Astrocyte (in vitro differentiated cells and primary cell): Measurements from ENCODE around the gene SLIT3.

Experiments used
- EZH2 ChIP-seq: IDR thresholded peaks from 2 replicates; pipeline ENCODE4 v1.6.1; 2012; ENCODE audit warnings: mild to moderate bottlenecking, low read length, inconsistent platforms; ENCODE audit not compliant: insufficient read depth
- TF ChIP-seq, protein P1 (sequence below): IDR thresholded peaks from 2 replicates; pipeline ENCODE4 v1.5.1; 2011; ENCODE audit warnings: low read depth, mild to moderate bottlenecking, inconsistent platforms, low read length, moderate library complexity; ENCODE audit not compliant: insufficient read depth

DNA sequence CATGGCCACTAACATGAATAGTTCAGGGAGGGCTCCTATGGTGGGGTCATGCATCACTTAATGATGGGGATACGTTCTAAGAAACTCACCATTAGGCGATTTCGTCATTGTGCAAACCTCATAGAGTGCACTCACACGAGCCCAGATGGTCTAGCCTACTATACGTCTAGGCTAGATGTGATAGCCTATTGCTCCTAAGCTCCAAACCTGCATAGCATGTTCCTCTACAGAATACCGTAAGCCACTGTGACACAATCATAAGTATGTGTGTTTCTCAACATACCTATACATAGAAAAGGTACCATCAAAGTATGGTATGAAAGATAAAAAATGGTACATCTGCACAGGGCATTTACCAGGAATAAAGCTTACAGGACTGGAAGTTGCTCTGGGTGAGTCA, 6.3 kb downstream of the SLIT3 start:
- TF ChIP-seq, protein P1, sequence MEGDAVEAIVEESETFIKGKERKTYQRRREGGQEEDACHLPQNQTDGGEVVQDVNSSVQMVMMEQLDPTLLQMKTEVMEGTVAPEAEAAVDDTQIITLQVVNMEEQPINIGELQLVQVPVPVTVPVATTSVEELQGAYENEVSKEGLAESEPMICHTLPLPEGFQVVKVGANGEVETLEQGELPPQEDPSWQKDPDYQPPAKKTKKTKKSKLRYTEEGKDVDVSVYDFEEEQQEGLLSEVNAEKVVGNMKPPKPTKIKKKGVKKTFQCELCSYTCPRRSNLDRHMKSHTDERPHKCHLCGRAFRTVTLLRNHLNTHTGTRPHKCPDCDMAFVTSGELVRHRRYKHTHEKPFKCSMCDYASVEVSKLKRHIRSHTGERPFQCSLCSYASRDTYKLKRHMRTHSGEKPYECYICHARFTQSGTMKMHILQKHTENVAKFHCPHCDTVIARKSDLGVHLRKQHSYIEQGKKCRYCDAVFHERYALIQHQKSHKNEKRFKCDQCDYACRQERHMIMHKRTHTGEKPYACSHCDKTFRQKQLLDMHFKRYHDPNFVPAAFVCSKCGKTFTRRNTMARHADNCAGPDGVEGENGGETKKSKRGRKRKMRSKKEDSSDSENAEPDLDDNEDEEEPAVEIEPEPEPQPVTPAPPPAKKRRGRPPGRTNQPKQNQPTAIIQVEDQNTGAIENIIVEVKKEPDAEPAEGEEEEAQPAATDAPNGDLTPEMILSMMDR = no peak
- TF ChIP-seq EZH2 = no peak
